Gastrocnemius medialis (tissue), 4 donors: ENCODE measurements around the gene DCDC1. TPM values are rescaled to one million over a fixed set of nuclear protein-coding genes. Genes with fewer than 3 reads are reported as not detected.
"Not testable (repeated sequence)": the region's sequence is repeated elsewhere in the genome, so short reads cannot be mapped to it uniquely, and the experiment has no call there.

Source experiments
- ATAC-seq, 2 donors: fragments of 150-250 bp; one replicate each; pipeline ENCODE4 v1.9.1; 2016
- DNase-seq, 2 donors: peaks; one replicate each; pipeline ENCODE4 v3.0.0-alpha.2; 2019
- H3K27ac ChIP-seq, 4 donors: fragments of 200-600 bp; sonication (generic); 1 replicate in 1 of 4; 2 replicates in 3 of 4; pipeline ENCODE4 v1.5.1; 2016 to 2018; ENCODE audit warnings: mild to moderate bottlenecking in 2 of 4, moderate library complexity in 1 of 4
- H3K27me3 ChIP-seq, 3 donors: fragments of 200-600 bp; sonication (generic) in 2 of 3; 1 replicate in 1 of 3; 2 replicates in 2 of 3; pipeline versions ENCODE4 v1.5.1 to v1.6.0; 2016 to 2019; ENCODE audit warnings: mild to moderate bottlenecking in 1 of 3, moderate library complexity in 1 of 3
- H3K36me3 ChIP-seq, 2 donors: fragments of 200-600 bp; sonication (generic) in 1 of 2; one replicate each; pipeline ENCODE4 v1.5.1; 2017 to 2018
- H3K4me1 ChIP-seq, 2 donors: fragments of 200-600 bp; sonication (generic) in 1 of 2; one replicate each; pipeline ENCODE4 v1.5.1; 2016 to 2017; ENCODE audit warnings: mild to moderate bottlenecking in 2 of 2
- H3K4me3 ChIP-seq, 4 donors: fragments of 200-600 bp; sonication (generic) in 3 of 4; 1 replicate in 1 of 4; 2 replicates in 3 of 4; pipeline ENCODE4 v1.5.1; 2016 to 2019; ENCODE audit warnings: mild to moderate bottlenecking in 2 of 4
- H3K9me3 ChIP-seq, 3 donors: fragments of 200-600 bp; sonication (generic) in 2 of 3; 1 replicate in 1 of 3; 2 replicates in 2 of 3; pipeline ENCODE4 v1.5.1; 2016 to 2019
- POLR2A ChIP-seq, 2 donors: fragments of 450-650 bp; IDR thresholded peaks; one replicate each; pipeline ENCODE4 v1.6.1; 2017; ENCODE audit warnings: antibody characterized with exemption in 2 of 2, mild to moderate bottlenecking in 2 of 2, moderate library complexity in 2 of 2
- in situ Hi-C, 4 donors: fragments of 200-750 bp; cut with MboI; loops; one replicate each; pipeline versions ENCODE4 v1.15.0 to v1.8.0; 2017; ENCODE audit warnings: low sequenced_read_pairs in 4 of 4
- intact Hi-C: fragments of 100-400 bp; cut with DNase I; formaldehyde crosslinking; loops from one replicate; pipeline ENCODE4 v1.15.1; 2023; ENCODE audit warnings: low total_unique reads
- total RNA-seq, 4 donors: library from RNA; depleted of rRNA; stranded (reverse); fragments of >200 nt; gene quantifications; one replicate each; pipeline versions ENCODE4 v1.1.0 to v1.2.3, GENCODE V29; 2016
- TF ChIP-seq, protein P1 (sequence below), 5 experiments: fragments of 450-650 bp in 3 of 5; fragments of 200-600 bp in 2 of 5; sonication (generic) in 2 of 5; IDR thresholded peaks in 4 of 5; conservative IDR thresholded peaks in 1 of 5; 1 replicate in 4 of 5; 2 replicates in 1 of 5; pipeline ENCODE4 v1.5.1; 2016 to 2019; ENCODE audit warnings: antibody characterized with exemption in 5 of 5, mild to moderate bottlenecking in 3 of 5, moderate library complexity in 3 of 5

Gene DCDC1
- total RNA-seq, 4 donors from 2014 or later: not detected

DNA sequence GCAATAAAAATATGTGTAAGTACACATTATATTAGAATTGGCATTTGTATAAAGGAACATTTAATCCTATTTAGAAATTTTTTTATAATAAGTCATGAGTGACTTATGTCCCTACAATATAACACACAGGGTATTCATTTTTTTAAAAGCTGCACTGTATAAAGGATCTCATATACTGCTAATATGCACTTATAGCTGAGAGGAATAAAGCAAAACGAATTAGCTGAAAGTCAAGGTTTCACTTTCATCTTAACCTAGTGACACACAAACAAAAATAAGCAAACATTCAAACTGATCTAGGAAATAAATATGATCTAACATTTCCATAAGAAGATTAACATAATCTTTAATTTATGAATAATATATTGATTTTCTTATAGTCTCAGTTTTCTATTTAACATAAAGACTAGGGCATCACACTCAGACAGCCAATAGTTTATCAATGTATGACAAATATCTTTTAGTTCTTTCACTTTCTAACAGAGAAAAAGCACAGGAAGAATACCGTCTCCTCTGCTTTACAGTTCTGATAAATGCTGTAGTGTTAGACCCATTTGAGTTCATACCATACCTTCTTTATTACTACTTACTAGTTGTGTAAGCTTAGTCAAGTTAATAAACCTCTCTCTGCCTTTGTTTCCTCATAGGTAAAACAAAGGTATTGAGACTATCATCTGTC lies 42.9 kb downstream of the DCDC1 start:
- ATAC-seq (no peak), DNase-seq (no peak)
- Histone ChIP-seq H3K9me3 (no peaks in the 10 kb centered on the region), H3K27me3 (no peaks in the 10 kb centered on the region), H3K36me3 (no peaks in the 10 kb centered on the region), H3K4me1 (no peaks in the 10 kb centered on the region), H3K4me3 (no peak overlapping the region), H3K27ac (no peak overlapping the region)
- TF ChIP-seq, protein P1, sequence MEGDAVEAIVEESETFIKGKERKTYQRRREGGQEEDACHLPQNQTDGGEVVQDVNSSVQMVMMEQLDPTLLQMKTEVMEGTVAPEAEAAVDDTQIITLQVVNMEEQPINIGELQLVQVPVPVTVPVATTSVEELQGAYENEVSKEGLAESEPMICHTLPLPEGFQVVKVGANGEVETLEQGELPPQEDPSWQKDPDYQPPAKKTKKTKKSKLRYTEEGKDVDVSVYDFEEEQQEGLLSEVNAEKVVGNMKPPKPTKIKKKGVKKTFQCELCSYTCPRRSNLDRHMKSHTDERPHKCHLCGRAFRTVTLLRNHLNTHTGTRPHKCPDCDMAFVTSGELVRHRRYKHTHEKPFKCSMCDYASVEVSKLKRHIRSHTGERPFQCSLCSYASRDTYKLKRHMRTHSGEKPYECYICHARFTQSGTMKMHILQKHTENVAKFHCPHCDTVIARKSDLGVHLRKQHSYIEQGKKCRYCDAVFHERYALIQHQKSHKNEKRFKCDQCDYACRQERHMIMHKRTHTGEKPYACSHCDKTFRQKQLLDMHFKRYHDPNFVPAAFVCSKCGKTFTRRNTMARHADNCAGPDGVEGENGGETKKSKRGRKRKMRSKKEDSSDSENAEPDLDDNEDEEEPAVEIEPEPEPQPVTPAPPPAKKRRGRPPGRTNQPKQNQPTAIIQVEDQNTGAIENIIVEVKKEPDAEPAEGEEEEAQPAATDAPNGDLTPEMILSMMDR (IDR thresholded peaks at IDR 0.05 in 4 of 5, conservative IDR thresholded peaks at IDR 0.05 in 1 of 5): no peak
- no peak for TF ChIP-seq POLR2A (IDR thresholded peaks at IDR 0.05)
- intact Hi-C loops: no loop called here
- in situ Hi-C loops: no loop called here

DNA sequence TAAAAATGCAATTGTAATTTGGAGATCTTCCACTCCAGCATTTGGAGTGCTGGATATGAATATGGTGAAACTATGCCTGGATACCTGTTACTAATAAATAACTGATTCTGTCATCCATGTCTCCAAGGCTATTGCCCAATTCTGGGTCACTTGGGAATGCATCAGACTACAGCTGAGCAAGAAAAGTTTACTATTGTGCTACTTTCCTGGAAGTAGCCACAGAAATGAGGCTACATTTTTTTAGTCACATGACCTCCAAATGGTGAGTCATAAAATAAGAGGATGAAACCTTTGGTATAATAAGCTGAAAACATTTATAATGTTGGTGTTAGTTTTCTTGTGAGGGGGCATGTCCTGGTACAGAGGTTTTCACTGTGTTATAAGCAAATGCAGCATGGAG lies 44.4 kb downstream of the DCDC1 start:
- TF ChIP-seq, protein P1 (IDR thresholded peaks at IDR 0.05 in 4 of 5, conservative IDR thresholded peaks at IDR 0.05 in 1 of 5): no peak
- TF ChIP-seq POLR2A (IDR thresholded peaks at IDR 0.05): no peak
- intact Hi-C loops (no loop called here), in situ Hi-C loops (no loop called here)
- ATAC-seq (peak; percentile 56 to 72), DNase-seq (peak; percentile 6 to 32)
- Histone ChIP-seq H3K4me1 (no peaks in the 10 kb centered on the region), H3K27me3 (no peaks in the 10 kb centered on the region), H3K9me3 (no peaks in the 10 kb centered on the region), H3K27ac (no peak overlapping the region), H3K4me3 (no peak overlapping the region), H3K36me3 (no peaks in the 10 kb centered on the region)

DNA sequence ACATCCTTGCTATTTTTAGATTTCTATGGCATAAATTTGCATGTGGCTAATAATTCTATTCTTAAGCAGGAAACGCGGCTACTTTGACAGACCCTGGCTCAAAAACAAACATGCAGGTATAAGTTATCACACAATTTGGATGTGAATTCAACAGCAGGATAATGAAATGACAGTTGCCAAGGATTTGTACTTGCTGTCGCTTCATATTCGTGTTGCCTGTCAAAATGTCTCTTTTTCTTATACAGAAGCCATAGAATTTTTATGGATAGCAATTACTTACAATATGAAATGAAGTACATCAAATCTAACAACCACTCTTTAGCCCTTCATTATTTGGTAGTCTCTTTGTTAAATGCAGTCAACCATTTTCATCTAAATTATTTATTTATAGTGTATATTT lies 46.4 kb downstream of the DCDC1 start:
- no peak overlapping the region for H3K4me3 ChIP-seq
- no peak for DNase-seq
- ATAC-seq: no peak
- intact Hi-C loops (no loop called here), in situ Hi-C loops (no loop called here)
- H3K4me1 ChIP-seq: no peaks in the 10 kb centered on the region
- no peaks in the 10 kb centered on the region for H3K36me3 ChIP-seq
- H3K27me3 ChIP-seq: no peaks in the 10 kb centered on the region
- TF ChIP-seq, protein P1 (IDR thresholded peaks at IDR 0.05 in 4 of 5, conservative IDR thresholded peaks at IDR 0.05 in 1 of 5): no peak
- TF ChIP-seq POLR2A (IDR thresholded peaks at IDR 0.05): no peak
- no peak overlapping the region for H3K27ac ChIP-seq
- no peaks in the 10 kb centered on the region for H3K9me3 ChIP-seq

DNA sequence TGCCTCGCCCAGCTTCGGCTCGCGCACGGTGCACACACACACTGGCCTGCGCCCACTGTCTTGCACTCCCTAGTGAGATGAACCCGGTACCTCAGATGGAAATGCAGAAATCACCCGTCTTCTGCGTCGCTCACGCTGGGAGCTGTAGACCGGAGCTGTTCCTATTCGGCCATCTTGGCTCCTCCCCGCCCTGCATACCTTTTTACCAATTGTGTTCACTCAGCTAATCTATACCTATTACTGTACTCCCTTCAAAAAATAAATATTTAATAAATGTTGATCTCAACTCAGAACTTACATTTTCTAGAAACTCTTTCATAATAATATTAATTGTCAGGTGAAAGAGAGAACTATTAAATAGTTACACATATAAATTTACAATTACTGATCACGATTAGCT lies 48.0 kb downstream of the DCDC1 start:
- H3K36me3 ChIP-seq, intact Hi-C loops, H3K4me3 ChIP-seq, H3K9me3 ChIP-seq, H3K4me1 ChIP-seq, H3K27me3 ChIP-seq, ATAC-seq, in situ Hi-C loops, DNase-seq, H3K27ac ChIP-seq: not testable (repeated sequence)

DNA sequence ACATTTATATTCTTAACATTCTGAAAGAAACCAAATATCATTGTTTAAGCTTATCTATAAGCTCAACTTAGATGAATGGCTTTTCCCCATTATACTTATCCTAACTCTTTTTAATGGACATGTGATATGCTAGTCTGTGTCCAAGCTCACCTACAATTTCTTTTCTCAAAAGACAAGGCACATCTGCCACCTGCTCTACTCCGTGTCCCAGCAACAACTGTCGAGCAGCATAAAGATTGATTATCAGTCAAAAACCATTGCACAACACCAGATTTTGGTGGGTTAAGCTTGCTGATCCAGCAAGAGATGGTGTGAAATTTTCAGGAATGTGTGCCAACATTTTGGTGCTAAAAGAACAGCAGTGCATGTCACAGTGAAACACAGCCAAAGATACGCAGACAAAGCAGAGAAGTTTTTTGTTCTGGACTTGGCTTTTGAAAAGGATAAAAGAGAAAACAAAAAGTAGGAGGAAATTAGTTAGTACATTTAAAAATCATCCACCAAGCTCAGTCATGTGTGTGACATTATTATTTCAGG lies 65.8 kb downstream of the DCDC1 start:
- Histone ChIP-seq H3K36me3 (no peaks in the 10 kb centered on the region), H3K27ac (no peak overlapping the region), H3K4me3 (no peak overlapping the region), H3K9me3 (no peaks in the 10 kb centered on the region), H3K27me3 (no peaks in the 10 kb centered on the region), H3K4me1 (no peaks in the 10 kb centered on the region)
- TF ChIP-seq POLR2A (IDR thresholded peaks at IDR 0.05): no peak
- TF ChIP-seq, protein P1 (IDR thresholded peaks at IDR 0.05 in 4 of 5, conservative IDR thresholded peaks at IDR 0.05 in 1 of 5): no peak
- ATAC-seq (no peak), DNase-seq (no peak)
- in situ Hi-C loops (no loop called here), intact Hi-C loops (no loop called here)
